HG02981 (cell line): ENCODE results near the gene DNMT3A.
A peak's percentile ranks its signal among the peaks of the same experiment; 100 is the strongest.

ENCODE experiments used
- ATAC-seq: cut with Tn5 transposase; IDR thresholded peaks from one replicate; pipeline ENCODE4 v1.9.1; 2021; ENCODE audit warnings: mild to moderate bottlenecking, moderate library complexity; ENCODE audit not compliant: unreplicated experiment

The DNMT3A gene

GRCh38 chr2:25347205-25347815 lies 5.6 kb upstream of the DNMT3A start:
- ATAC-seq, result no peak

GRCh38 chr2:25343187-25343825 lies 1.6 kb upstream of the DNMT3A start:
- no peak for ATAC-seq

- ATAC-seq, result peak; percentile 78
Measured at GRCh38 chr2:25342372-25343186, 854 bp upstream of the DNMT3A start.

- ATAC-seq, result peak; percentile 8
Measured at GRCh38 chr2:25341011-25341727, 556 bp downstream of the DNMT3A start.

- ATAC-seq, result no peak
Measured at GRCh38 chr2:25340181-25340921, 1.4 kb downstream of the DNMT3A start.

- no peak for ATAC-seq
Measured at GRCh38 chr2:25339791-25340180, 1.9 kb downstream of the DNMT3A start.

- ATAC-seq, result no peak
Measured at GRCh38 chr2:25339211-25339674, 2.5 kb downstream of the DNMT3A start.

- no peak for ATAC-seq
Measured at GRCh38 chr2:25338401-25338800, 3.3 kb downstream of the DNMT3A start.

GRCh38 chr2:25337891-25338290 lies 3.8 kb downstream of the DNMT3A start:
- ATAC-seq, result no peak

- no peak for ATAC-seq
Measured at GRCh38 chr2:25337276-25337675, 4.4 kb downstream of the DNMT3A start.

- no peak for ATAC-seq
Measured at GRCh38 chr2:25336383-25336841, 5.3 kb downstream of the DNMT3A start.

GRCh38 chr2:25335971-25336370 lies 5.8 kb downstream of the DNMT3A start:
- ATAC-seq, result no peak

GRCh38 chr2:25335204-25335603 lies 6.5 kb downstream of the DNMT3A start:
- no peak for ATAC-seq

GRCh38 chr2:25334482-25334881 lies 7.2 kb downstream of the DNMT3A start:
- ATAC-seq, result no peak

GRCh38 chr2:25333981-25334380 lies 7.7 kb downstream of the DNMT3A start:
- no peak for ATAC-seq

GRCh38 chr2:25332571-25332970 lies 9.2 kb downstream of the DNMT3A start:
- ATAC-seq, result no peak

- ATAC-seq, result no peak
Measured at GRCh38 chr2:25331686-25332365, 9.9 kb downstream of the DNMT3A start.

- no peak for ATAC-seq
Measured at GRCh38 chr2:25330937-25331336, 10.8 kb downstream of the DNMT3A start.

- ATAC-seq, result no peak
Measured at GRCh38 chr2:25330273-25330672, 11.5 kb downstream of the DNMT3A start.
